GM23338 (cell line): ENCODE measurements around the gene NRCAM. TPM values are rescaled to one million over a fixed set of nuclear protein-coding genes. Genes with fewer than 3 reads are reported as not detected.

ENCODE experiments used
- ATAC-seq: fragments of 200-7000 bp; cut with Tn5 transposase; 3 replicates; pipeline ENCODE4 v1.9.1; 2020
- DNase-seq: peaks from one replicate; pipeline ENCODE4 v3.0.0-alpha.2; 2015; ENCODE audit warnings: low spot score
- H2AFZ ChIP-seq: fragments of 200-600 bp; sonication (generic); 2 replicates; pipeline ENCODE4 v1.8.0; 2016; ENCODE audit warnings: antibody characterized with exemption, mild to moderate bottlenecking, moderate library complexity
- H3F3A ChIP-seq: fragments of 200-600 bp; sonication (generic); replicated peaks from 2 replicates; pipeline ENCODE4 v1.8.0; 2017; ENCODE audit warnings: antibody characterized with exemption, mixed run types, low read depth
- H3K27ac ChIP-seq: fragments of 200-600 bp; sonication (generic); 2 replicates; pipeline ENCODE4 v1.6.1; 2016; ENCODE audit warnings: low read depth
- H3K27me3 ChIP-seq: fragments of 200-600 bp; sonication (generic); 2 replicates; pipeline ENCODE4 v1.8.0; 2016; ENCODE audit warnings: mild to moderate bottlenecking, mixed run types, moderate library complexity; ENCODE audit not compliant: insufficient read depth
- H3K36me3 ChIP-seq: fragments of 200-600 bp; sonication (generic); 2 replicates; pipeline ENCODE4 v1.8.0; 2016; ENCODE audit warnings: mild to moderate bottlenecking; ENCODE audit not compliant: insufficient read depth
- H3K4me1 ChIP-seq: fragments of 200-600 bp; sonication (generic); 2 replicates; pipeline ENCODE4 v1.8.0; 2016; ENCODE audit warnings: mild to moderate bottlenecking, moderate library complexity; ENCODE audit not compliant: insufficient read depth
- H3K4me2 ChIP-seq: fragments of 200-600 bp; sonication (generic); 2 replicates; pipeline ENCODE4 v1.7.1; 2017; ENCODE audit warnings: mixed run types
- H3K4me3 ChIP-seq: fragments of 200-600 bp; sonication (generic); 2 replicates; pipeline ENCODE4 v1.6.1; 2016; ENCODE audit warnings: mixed run types
- H3K79me2 ChIP-seq: fragments of 200-600 bp; sonication (generic); replicated peaks from 2 replicates; pipeline ENCODE4 v1.8.0; 2017; ENCODE audit warnings: mild to moderate bottlenecking; ENCODE audit not compliant: insufficient read depth
- H3K9me2 ChIP-seq: fragments of 200-600 bp; sonication (generic); 2 replicates; pipeline ENCODE4 v1.8.0; 2017; ENCODE audit not compliant: insufficient read depth
- H4K20me1 ChIP-seq: fragments of 200-600 bp; sonication (generic); replicated peaks from 2 replicates; pipeline ENCODE4 v1.8.0; 2017; ENCODE audit warnings: mild to moderate bottlenecking; ENCODE audit not compliant: insufficient read depth
- H3K27ac Mint-ChIP-seq: 2 replicates; pipeline ENCODE4 v1.8.0; 2020; ENCODE audit warnings: inconsistent platforms, mild to moderate bottlenecking, moderate library complexity, mixed read lengths
- H3K27me3 Mint-ChIP-seq: 3 replicates; pipeline ENCODE4 v1.8.0; 2022; ENCODE audit warnings: low read depth, mild to moderate bottlenecking, moderate library complexity, mixed read lengths, inconsistent platforms; ENCODE audit not compliant: insufficient read depth, poor library complexity
- H3K36me3 Mint-ChIP-seq: 3 replicates; pipeline ENCODE4 v1.8.0; 2021; ENCODE audit warnings: low read depth, mild to moderate bottlenecking, inconsistent platforms, moderate library complexity, mixed read lengths
- H3K4me1 Mint-ChIP-seq: 3 replicates; pipeline ENCODE4 v1.8.0; 2020; ENCODE audit warnings: mild to moderate bottlenecking, inconsistent platforms, mixed read lengths
- H3K4me3 Mint-ChIP-seq: 3 replicates; pipeline ENCODE4 v1.8.0; 2021; ENCODE audit warnings: moderate library complexity, mild to moderate bottlenecking, inconsistent platforms, mixed read lengths
- H3K9me3 Mint-ChIP-seq: 3 replicates; pipeline ENCODE4 v1.8.0; 2020; ENCODE audit warnings: moderate library complexity, mild to moderate bottlenecking, inconsistent platforms, mixed read lengths
- CREB1 ChIP-seq: fragments of 250-450 bp; sonication (Bioruptor Pico); IDR thresholded peaks from 2 replicates; pipeline ENCODE4 v1.5.0; 2020; ENCODE audit warnings: low read depth, mild to moderate bottlenecking, moderate library complexity
- CTCF ChIP-seq, 2 experiments: fragments of 200-600 bp in 1 of 2; sonication (generic) in 1 of 2; conservative IDR thresholded peaks; 2 replicates each; pipeline versions ENCODE4 v1.5.1 to v1.6.1; 2016 to 2017; ENCODE audit warnings: antibody characterized with exemption in 2 of 2, low read depth in 2 of 2, mild to moderate bottlenecking in 2 of 2, moderate library complexity in 1 of 2
- ETS1 ChIP-seq: IDR thresholded peaks from 2 replicates; pipeline ENCODE4 v1.6.1; 2016; ENCODE audit warnings: antibody characterized with exemption
- JUNB ChIP-seq: IDR thresholded peaks from one replicate; pipeline ENCODE4 v1.6.1; 2016; ENCODE audit warnings: antibody characterized with exemption; ENCODE audit not compliant: unreplicated experiment
- POLR2AphosphoS5 ChIP-seq: IDR thresholded peaks from 2 replicates; pipeline ENCODE4 v1.6.1; 2016; ENCODE audit warnings: antibody characterized with exemption, low read depth
- REST ChIP-seq: IDR thresholded peaks from one replicate; pipeline ENCODE4 v1.6.1; 2018; ENCODE audit warnings: antibody characterized with exemption; ENCODE audit not compliant: unreplicated experiment
- ZNF331 ChIP-seq: fragments of 250-450 bp; sonication (Bioruptor Pico); IDR thresholded peaks from 2 replicates; pipeline ENCODE4 v1.5.0; 2020; ENCODE audit warnings: low read depth, mild to moderate bottlenecking, moderate library complexity
- ZNF462 ChIP-seq: fragments of 250-450 bp; sonication (Bioruptor Pico); IDR thresholded peaks from 2 replicates; pipeline ENCODE4 v1.5.0; 2020; ENCODE audit warnings: mild to moderate bottlenecking, moderate library complexity
- polyA plus RNA-seq: library from polyadenylated mRNA; unstranded; fragments of >200 nt; fragmentation: Nextera tagmentation; extraction: Ambion mirVana; gene quantifications from 2 replicates; pipeline ENCODE4 v1.2.1, GENCODE V29; 2016
- total RNA-seq: library from RNA; depleted of rRNA; stranded (reverse); fragments of >200 nt; shearing (Covaris generic); gene quantifications from 2 replicates; pipeline ENCODE4 v1.2.3, GENCODE V29; 2014

The NRCAM gene
- total and polyA plus RNA-seq, 2 experiments from 2014 or later = 2.5 to 6.8 TPM

DNA sequence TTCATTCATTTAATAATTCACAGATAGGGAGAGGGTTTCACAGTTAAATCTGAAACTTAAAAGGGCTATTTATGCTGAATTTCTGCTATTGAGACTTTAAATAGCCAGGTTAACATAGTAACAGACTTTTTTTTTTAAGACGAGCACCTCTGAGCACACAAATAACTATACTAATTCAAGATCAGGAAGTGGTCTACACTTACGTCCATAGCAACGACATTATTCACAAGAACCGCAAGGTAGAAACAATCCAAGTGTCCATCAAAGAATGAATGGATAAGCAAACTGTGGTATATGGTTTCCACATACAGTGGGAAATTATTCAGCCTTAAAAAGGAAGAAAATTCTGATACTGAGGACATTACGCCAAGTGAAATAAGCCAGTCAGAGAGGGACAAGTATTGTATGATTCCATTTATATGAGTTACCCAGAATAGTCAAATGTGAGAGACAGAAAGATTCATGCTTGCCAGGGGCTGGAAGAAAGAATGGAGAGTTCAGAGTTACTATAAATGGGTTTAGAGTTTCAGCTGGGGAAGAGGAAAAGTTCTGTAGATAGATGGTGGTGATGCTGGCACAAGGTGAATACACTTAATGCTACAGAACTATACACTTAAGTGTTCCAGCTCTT is 185.7 kb downstream of the NRCAM start:
- Histone ChIP-seq H2AFZ (no peak overlapping the region), H3K36me3 (no peaks in the 10 kb centered on the region), H3K4me3 (no peak overlapping the region), H3K27ac (no peak overlapping the region), H3K4me2 (no peak overlapping the region), H3K9me2 (0 out of 2 replicates have a peak, but pooled peaks cover 5% of the 10 kb centered on the region), H3F3A (no peaks in the 10 kb centered on the region), H3K79me2 (no peaks in the 10 kb centered on the region), H3K4me1 (peaks cover 8% of the 10 kb centered on the region), H3K27me3 (no peaks in the 10 kb centered on the region), H4K20me1 (no peaks in the 10 kb centered on the region)
- Mint-ChIP-seq H3K36me3 (no peaks in the 10 kb centered on the region), H3K4me1 (peaks cover 11% of the 10 kb centered on the region; the same call in 2 of the 3 replicates), H3K9me3 (no peaks in the 10 kb centered on the region; the same call in 2 of the 3 replicates), H3K4me3 (no peak overlapping the region), H3K27me3 (no peaks in the 10 kb centered on the region), H3K27ac (no peak overlapping the region)
- ATAC-seq (no peak), DNase-seq (no peak)
- TF ChIP-seq ZNF331 (CRISPR knock-in tag) = no peak
- TF ChIP-seq CREB1 (CRISPR knock-in tag) = no peak
- TF ChIP-seq JUNB = no peak
- TF ChIP-seq ETS1 = no peak

- no peaks in the 10 kb centered on the region for H3K36me3 ChIP-seq
- no peaks in the 10 kb centered on the region for H3K9me2 ChIP-seq
- no peak for ATAC-seq
- peaks cover 8% of the 10 kb centered on the region for H3K4me1 ChIP-seq
- Mint-ChIP-seq H3K4me3 (no peak overlapping the region), H3K27ac (no peak overlapping the region), H3K36me3 (no peaks in the 10 kb centered on the region), H3K9me3 (no peaks in the 10 kb centered on the region; the same call in 2 of the 3 replicates), H3K4me1 (peaks cover 11% of the 10 kb centered on the region; the same call in 2 of the 3 replicates), H3K27me3 (no peaks in the 10 kb centered on the region)
- no peaks in the 10 kb centered on the region for H4K20me1 ChIP-seq
- H3K4me3 ChIP-seq = no peak overlapping the region
- no peaks in the 10 kb centered on the region for H3K79me2 ChIP-seq
- no peaks in the 10 kb centered on the region for H3F3A ChIP-seq
- no peaks in the 10 kb centered on the region for H3K27me3 ChIP-seq
- H3K27ac ChIP-seq = no peak overlapping the region
- H3K4me2 ChIP-seq = no peak overlapping the region
- H2AFZ ChIP-seq = no peak overlapping the region
- DNase-seq = no peak
- TF ChIP-seq POLR2AphosphoS5 = no peak
- TF ChIP-seq REST = no peak
- no peak for TF ChIP-seq ZNF462
- TF ChIP-seq CTCF (conservative IDR thresholded peaks at IDR 0.05; ENCODE audit: low read depth in 2 of 2) = no peak
Measured at GRCh38 chr7:108268200-108268820, 187.9 kb downstream of the NRCAM start.
